Stomach (tissue), 9 donors: ENCODE results near the gene FGGY. TPM values are rescaled to one million over a fixed set of nuclear protein-coding genes. Genes with fewer than 3 reads are reported as not detected.

Source experiments
- DNase-seq, 2 donors: peaks; one replicate each; pipeline versions ENCODE4 v3.0.0 to v3.0.0-alpha.2; 2013 to 2019
- H3K27ac ChIP-seq, 5 donors: fragments of 200-600 bp in 4 of 5; sonication (generic) in 4 of 5; one replicate each; pipeline ENCODE4 v1.5.1; 2013 to 2019; ENCODE audit warnings: mild to moderate bottlenecking in 1 of 5, moderate library complexity in 1 of 5
- H3K27me3 ChIP-seq, 3 donors: fragments of 200-600 bp; sonication (generic); one replicate each; pipeline ENCODE4 v1.5.1; 2017 to 2019; ENCODE audit warnings: mixed run types in 1 of 3
- H3K36me3 ChIP-seq, 4 donors: fragments of 200-600 bp; sonication (generic); 1 replicate in 3 of 4; 2 replicates in 1 of 4; pipeline ENCODE4 v1.5.1; 2016 to 2019
- H3K4me1 ChIP-seq, 4 donors: fragments of 200-600 bp; sonication (generic); one replicate each; pipeline ENCODE4 v1.5.1; 2016 to 2019
- H3K4me3 ChIP-seq, 4 donors: fragments of 200-600 bp; sonication (generic) in 3 of 4; one replicate each; pipeline ENCODE4 v1.5.1; 2016 to 2019; ENCODE audit warnings: mild to moderate bottlenecking in 1 of 4
- H3K9me3 ChIP-seq, 4 donors: fragments of 200-600 bp; sonication (generic); one replicate each; pipeline ENCODE4 v1.5.1; 2016 to 2019
- CTCF ChIP-seq, 7 experiments: fragments of 450-650 bp in 4 of 7; fragments of 200-600 bp in 3 of 7; sonication (generic) in 3 of 7; IDR thresholded peaks; one replicate each; pipeline ENCODE4 v1.5.1; 2016 to 2019; ENCODE audit warnings: antibody characterized with exemption in 7 of 7, control low read depth in 2 of 7, mild to moderate bottlenecking in 1 of 7
- EP300 ChIP-seq: sonication (generic); formaldehyde crosslinking; IDR thresholded peaks from one replicate; pipeline ENCODE4 v1.6.1; 2017; ENCODE audit warnings: antibody characterized with exemption
- POLR2A ChIP-seq, 4 donors: fragments of 450-650 bp; IDR thresholded peaks; one replicate each; pipeline ENCODE4 v1.6.1; 2016; ENCODE audit warnings: antibody characterized with exemption in 4 of 4, control low read depth in 2 of 4, mild to moderate bottlenecking in 1 of 4, moderate library complexity in 1 of 4
- POLR2AphosphoS5 ChIP-seq, 3 donors: sonication (generic); formaldehyde crosslinking; IDR thresholded peaks; one replicate each; pipeline ENCODE4 v1.6.1; 2016; ENCODE audit warnings: antibody characterized with exemption in 3 of 3
- WGBS, 5 donors: extraction: QIAGEN DNeasy Blood & Tissue Kit in 3 of 5; methylation state at CpG; one replicate each; pipeline versions ENCODE4 v1.1.5 to v1.1.7; 2013 to 2018; 5-methylcytosine and 5-hydroxymethylcytosine counted together
- intact Hi-C: fragments of 100-400 bp; cut with DNase I; formaldehyde crosslinking; loops from one replicate; pipeline ENCODE4 v1.15.1; 2023; ENCODE audit warnings: low total_unique reads
- polyA plus RNA-seq, 3 donors: library from polyadenylated mRNA; stranded (reverse); fragments of 200-250 nt; gene quantifications; one replicate each; pipeline ENCODE4 v1.2.3, GENCODE V29; 2013
- total RNA-seq, 5 donors: library from RNA; depleted of rRNA; stranded (reverse); fragments of >200 nt; gene quantifications; one replicate each; pipeline versions ENCODE4 v1.1.0 to v1.2.3, GENCODE V29; 2014 to 2016
- donor health status: healthy with polysubstance abuse.
- donor health status: Bipolar disorder and iron deficiency.
- donor health status: healthy.

Gene FGGY
- total and polyA plus RNA-seq, 8 donors = 6.2 to 40.6 (median 10.8) TPM

DNA sequence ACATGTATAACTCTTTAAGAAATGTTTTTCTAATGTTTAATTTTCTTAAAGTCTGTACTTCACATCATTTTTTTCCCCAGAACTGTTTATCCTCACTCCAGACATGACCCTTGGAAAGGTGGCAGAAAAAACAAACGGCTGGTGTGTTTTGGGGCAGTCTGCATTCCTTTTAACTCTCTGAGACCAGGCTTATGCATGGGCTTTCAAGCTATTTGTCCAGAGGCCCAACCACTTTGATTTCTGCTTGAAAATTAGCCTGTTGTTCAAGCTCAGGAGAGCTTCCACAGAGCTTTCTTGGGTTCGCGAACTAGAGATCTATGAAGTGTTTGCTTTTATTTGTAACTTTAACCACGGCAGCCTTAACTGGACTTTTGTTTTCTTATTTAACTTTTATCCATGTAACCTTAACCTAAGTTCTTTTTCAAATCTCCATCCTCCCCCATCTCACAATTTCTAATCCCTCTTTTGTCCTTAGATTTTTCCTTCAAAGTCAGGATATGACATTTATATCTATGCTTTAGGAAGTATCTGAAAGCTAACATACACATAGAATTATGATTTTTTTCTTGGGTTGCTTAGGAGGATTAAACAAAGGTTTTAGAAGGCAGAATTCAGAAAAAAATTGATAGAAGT is 111.8 kb downstream of the FGGY start:
- Histone ChIP-seq H3K4me3 (no peak overlapping the region), H3K9me3 (no peaks in the 10 kb centered on the region), H3K36me3 (no peaks in the 10 kb centered on the region), H3K27ac (peak overlapping the region in 2 of 5 donors; percentile 9 to 43), H3K27me3 (no peaks in the 10 kb centered on the region), H3K4me1 (peaks cover 0 to 25% (median 10%) of the 10 kb centered on the region in 4 donors)
- intact Hi-C loops = no loop called here
- TF ChIP-seq CTCF (IDR thresholded peaks at IDR 0.05) (no peak), POLR2A (IDR thresholded peaks at IDR 0.05) (no peak), POLR2AphosphoS5 (IDR thresholded peaks at IDR 0.05) (no peak), EP300 (no peak)
- peak in 1 of 2 donors; percentile 45 for DNase-seq
- WGBS, 5 donors = 25 to 40% (median 30%) methylated on average over 4 of the region's 4 CpGs

- no peak for TF ChIP-seq EP300
- no peak for TF ChIP-seq POLR2AphosphoS5 (IDR thresholded peaks at IDR 0.05)
- no peak for TF ChIP-seq POLR2A (IDR thresholded peaks at IDR 0.05)
- no peak for TF ChIP-seq CTCF (IDR thresholded peaks at IDR 0.05)
- Histone ChIP-seq H3K36me3 (no peaks in the 10 kb centered on the region), H3K9me3 (no peaks in the 10 kb centered on the region), H3K4me3 (no peak overlapping the region), H3K4me1 (peaks cover 0 to 25% (median 10%) of the 10 kb centered on the region in 4 donors), H3K27me3 (no peaks in the 10 kb centered on the region), H3K27ac (no peak overlapping the region)
- intact Hi-C loops = no loop called here
- no peak for DNase-seq
Measured at GRCh38 chr1:59409549-59409948, 112.7 kb downstream of the FGGY start.

DNA sequence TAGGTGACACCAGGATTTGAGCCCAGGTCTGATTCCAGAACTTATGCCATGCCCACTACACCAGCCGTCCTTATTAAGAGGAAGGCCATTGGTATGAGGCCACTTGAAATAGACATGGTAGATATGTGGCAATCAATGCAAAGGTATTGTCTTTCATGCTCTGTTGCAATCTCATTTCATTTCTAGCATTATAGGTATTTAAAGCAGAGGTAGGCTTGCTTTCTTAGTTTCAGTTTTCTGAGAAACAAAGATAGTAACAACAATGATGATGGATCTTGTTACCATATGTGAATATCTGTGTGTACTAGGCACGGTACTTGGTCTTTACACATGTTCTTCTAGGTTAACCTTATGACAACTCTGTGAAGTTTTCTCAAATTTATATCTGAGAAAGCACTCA is 113.1 kb downstream of the FGGY start:
- peaks cover 0 to 25% (median 10%) of the 10 kb centered on the region in 4 donors for H3K4me1 ChIP-seq
- H3K27me3 ChIP-seq = no peaks in the 10 kb centered on the region
- 94 to 95% (median 94%) methylated on average over 2 of the region's 2 CpGs for WGBS, 5 donors
- H3K4me3 ChIP-seq = no peak overlapping the region
- H3K36me3 ChIP-seq = no peaks in the 10 kb centered on the region
- H3K27ac ChIP-seq = no peak overlapping the region
- intact Hi-C loops = no loop called here
- TF ChIP-seq EP300 (no peak), POLR2AphosphoS5 (IDR thresholded peaks at IDR 0.05) (no peak), CTCF (IDR thresholded peaks at IDR 0.05) (no peak), POLR2A (IDR thresholded peaks at IDR 0.05) (no peak)
- no peaks in the 10 kb centered on the region for H3K9me3 ChIP-seq
- no peak for DNase-seq

- no peaks in the 10 kb centered on the region for H3K9me3 ChIP-seq
- TF ChIP-seq CTCF (IDR thresholded peaks at IDR 0.05) = no peak
- TF ChIP-seq POLR2AphosphoS5 (IDR thresholded peaks at IDR 0.05) = no peak
- TF ChIP-seq POLR2A (IDR thresholded peaks at IDR 0.05) = no peak
- TF ChIP-seq EP300 = no peak
- H3K4me1 ChIP-seq = peaks cover 0 to 25% (median 10%) of the 10 kb centered on the region in 4 donors
- H3K27ac ChIP-seq = no peak overlapping the region
- H3K36me3 ChIP-seq = no peaks in the 10 kb centered on the region
- H3K4me3 ChIP-seq = no peak overlapping the region
- DNase-seq = no peak
- H3K27me3 ChIP-seq = no peaks in the 10 kb centered on the region
- WGBS, 5 donors = 94 to 97% (median 96%) methylated on average over 2 of the region's 2 CpGs
- intact Hi-C loops = no loop called here
Measured at GRCh38 chr1:59410457-59410856, 113.6 kb downstream of the FGGY start.
